ENCODE results near the gene SLC25A23.
"Not testable (repeated sequence)": the region's sequence is repeated elsewhere in the genome, so short reads cannot be mapped to it uniquely, and the experiment has no call there.

Gene SLC25A23

GRCh38 chr19:6459262-6460098 lies at the start of gene SLC25A23:
Gene SLC25A23, minus strand, starts transcription at chr19:6459792. Its CDS starts 164 bp downstream, at chr19:6459628.
- peak; percentile 83 for DNase-seq

DNA sequence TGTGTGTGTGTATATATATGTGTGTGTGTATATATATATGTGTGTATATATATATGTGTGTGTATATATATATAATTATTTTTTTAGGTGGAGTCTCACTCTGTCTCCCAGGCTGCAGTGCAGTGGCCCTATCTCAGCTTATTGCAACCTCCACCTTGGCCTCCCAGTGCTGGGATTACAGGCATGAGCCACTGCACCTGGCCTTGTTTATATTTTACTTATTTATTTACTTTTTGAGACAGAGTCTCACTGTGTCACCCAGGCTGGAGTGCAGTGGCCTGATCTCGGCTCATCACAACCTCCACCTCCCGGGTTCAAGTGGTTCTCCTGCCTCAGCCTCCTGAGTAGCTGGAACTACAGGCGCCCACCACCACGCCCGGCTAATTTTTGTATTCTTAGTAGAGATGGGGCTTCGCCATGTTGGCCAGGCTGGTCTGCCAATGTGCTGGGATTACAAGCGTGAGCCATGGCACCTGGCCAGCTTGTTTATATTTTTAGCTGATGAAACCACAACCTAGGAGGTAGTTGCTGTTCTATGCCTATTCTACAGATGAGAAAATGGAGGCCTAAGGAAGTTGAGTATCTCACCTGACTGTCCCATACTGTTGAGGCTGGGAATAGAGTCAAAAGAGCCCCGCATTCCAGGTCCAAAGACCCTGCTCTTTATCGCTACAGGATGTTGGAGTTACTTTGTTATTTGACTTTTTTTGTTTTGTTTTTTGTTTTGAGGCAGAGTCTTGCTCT lies 48.6 kb upstream of the SLC25A23 start:
- DNase-seq, result not testable (repeated sequence)

- DNase-seq, result no peak
Measured at GRCh38 chr19:6503407-6504201, 44.0 kb upstream of the SLC25A23 start.

DNA sequence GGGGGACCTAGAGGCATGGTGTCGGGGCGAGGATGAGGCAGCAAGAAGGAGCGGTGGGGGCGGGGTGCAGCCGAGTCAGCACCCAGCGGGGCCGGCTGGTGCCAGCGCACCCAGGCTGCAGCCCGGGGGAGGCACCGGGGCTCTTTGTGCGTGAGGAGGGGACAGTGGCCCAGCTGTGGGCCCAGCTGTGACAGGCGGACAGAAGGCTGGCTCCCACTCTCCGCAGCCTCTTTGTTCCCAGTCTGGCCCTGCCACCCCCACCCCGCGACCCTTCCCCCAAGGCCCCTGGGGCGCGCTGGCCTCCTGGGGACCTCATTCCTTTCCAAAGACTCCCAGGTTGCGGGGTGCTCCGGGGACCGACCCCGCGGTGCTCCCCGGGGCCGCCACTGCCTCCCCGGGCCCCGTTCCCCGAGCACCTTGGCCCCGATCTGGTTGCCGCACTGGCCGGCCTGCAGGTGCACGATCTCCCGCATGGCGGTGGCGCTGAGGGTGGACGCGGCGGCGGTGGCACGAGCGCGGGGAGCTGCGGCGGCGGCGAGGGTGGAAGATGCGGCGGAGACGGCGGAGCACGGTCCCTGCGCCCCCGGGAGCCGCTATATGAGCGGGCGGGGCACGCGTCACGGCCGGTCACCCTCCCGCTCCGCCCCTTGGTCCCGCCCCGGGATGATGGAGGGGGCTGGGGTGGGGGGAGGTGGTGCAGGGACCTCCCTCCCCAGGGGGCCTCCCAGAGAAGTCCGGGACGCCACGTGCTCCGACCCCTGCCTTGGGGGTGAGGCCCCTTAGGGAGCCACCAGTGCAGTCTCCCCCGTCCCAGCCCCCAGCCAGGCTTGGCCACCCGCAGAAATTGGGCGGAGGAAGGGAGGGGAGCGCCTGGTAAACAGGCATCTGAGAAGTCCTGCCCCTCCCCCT lies 42.4 kb upstream of the SLC25A23 start, which contains the start of gene TUBB4A:
Gene TUBB4A (minus strand): TSS at position 570 of the 909 bp plus-strand sequence. CDS start 97 bp downstream, at position 473.
- DNase-seq, result peak; percentile 76

DNA sequence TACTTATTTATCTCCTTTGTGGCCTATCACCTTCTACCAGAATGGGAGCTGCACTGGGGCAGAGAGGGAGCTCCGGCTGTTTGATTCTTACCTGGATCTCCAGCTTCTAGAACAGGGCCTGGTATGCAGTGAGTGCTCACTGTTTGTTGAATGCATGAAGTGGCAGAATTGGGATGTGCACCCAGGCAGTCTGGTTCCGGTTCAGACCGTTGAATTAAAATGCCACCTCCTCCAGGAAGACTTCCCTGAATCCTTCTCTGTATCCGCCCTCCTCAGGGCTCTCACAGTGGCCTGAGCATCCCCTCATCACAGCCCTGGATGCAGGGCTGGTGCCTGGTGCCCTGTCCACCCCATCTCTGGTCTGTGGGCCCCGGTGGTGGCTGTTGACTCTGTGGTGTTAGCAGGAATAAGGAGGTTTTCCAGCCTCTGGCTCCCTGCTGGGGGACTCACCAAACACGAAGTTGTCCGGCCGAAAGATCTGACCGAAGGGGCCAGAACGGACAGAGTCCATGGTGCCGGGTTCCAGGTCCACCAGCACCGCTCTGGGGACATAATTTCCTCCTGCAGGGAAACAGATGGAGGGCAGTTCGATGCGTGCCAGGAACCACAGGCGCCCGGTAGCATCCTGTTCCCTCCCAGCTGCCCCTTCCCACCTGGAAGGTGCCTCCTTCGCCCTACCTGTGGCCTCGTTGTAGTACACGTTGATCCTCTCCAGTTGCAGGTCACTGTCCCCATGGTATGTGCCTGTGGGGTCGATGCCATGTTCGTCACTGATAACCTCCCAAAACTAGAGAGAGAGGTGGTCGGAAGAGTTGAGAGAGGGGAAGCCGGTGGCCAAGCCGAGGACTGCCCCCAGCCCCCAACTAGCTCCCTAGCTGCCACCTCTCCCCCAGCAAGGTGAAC lies 41.5 kb upstream of the SLC25A23 start:
- DNase-seq, result no peak

GRCh38 chr19:6499052-6499790 lies 39.6 kb upstream of the SLC25A23 start:
- no peak for DNase-seq

DNA sequence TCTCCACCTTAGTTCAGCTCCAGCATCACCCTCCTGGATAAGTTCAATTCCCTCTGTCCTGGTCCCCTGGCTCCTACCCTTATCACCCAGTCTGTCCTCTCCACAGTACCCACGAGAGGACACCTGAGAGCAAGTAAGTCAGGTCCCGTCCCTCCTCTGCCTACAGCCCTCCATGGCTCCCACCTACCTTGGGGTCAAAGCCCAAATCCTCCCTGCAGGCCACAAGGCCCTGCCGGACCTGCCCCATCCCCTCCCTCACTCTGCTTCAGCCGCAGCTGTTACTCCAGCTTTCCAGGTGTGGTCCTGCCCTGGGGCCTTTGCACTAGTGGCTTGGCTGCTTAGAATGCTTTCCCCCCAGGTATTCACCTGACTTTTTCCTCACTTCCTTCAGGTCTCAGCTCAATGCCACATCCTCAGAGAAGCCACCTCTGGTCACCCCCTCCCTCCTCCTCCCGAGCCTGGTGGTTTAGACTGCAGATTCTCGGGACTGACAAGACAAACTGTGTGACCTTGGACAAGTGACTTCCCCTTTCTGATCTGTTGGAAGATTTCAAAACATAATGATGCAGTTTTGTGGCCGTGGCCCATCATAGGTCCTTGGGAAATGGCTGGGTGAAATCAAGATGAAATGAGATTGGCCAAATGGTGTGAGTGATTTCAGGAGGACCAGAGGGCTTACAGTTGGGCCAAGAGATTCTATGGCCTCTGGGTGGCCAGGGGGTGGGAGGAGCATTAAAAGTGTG lies 38.9 kb upstream of the SLC25A23 start:
- DNase-seq, result no peak

- no peak for DNase-seq
Measured at GRCh38 chr19:6495947-6496346, 36.4 kb upstream of the SLC25A23 start.

DNA sequence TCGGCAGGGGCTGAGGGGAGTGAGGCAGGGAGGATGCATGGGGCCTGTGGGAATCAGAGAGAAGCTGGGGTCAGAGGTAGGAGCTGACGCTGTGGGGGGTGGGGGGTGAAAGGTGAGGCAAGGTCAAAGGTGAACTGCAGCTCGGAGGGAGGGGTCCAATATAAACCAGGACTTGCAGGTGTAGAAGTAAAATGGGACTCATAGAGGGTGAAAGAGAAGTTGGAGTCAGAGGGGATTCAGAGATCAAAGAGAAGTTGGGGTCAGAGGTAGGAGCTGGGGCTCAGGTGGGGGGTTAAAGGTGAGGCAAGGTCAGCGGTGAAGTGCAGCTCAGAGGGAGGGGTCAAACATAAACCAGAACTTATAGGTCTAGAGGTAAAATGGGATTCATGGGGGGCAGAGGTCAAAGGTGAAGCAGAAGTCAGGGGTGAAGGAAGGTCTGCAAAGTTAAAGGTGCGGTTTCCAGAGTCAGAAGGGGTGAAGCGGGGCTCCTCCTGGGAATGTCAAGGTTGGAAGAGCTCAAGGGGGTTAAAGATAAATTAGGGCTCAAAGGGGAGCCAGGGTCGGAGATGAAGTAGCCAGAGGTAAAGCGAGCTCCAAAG lies 34.9 kb upstream of the SLC25A23 start:
- DNase-seq, result no peak

GRCh38 chr19:6491802-6492592 lies 32.4 kb upstream of the SLC25A23 start:
- DNase-seq, result no peak

DNA sequence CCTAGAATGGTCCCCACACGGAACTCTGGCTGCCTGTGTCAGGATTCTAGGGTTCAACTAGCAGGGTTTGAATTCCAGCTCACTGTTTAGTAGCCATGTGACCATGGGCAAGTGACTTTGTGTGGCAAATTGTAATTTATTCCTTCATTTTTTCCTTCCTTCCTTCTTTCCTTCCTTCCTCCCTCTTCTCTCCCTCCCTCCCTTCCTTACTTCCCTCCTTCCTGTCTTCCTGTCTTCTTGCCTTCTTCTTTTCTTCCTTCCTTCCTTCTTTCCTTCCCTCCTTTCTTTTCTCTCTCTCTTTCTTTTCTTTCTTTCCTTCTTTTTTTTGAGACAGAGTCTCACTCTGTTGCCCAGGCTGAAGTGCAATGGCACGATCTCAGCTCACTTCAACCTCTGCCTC lies 30.5 kb upstream of the SLC25A23 start:
- DNase-seq, result no peak

DNA sequence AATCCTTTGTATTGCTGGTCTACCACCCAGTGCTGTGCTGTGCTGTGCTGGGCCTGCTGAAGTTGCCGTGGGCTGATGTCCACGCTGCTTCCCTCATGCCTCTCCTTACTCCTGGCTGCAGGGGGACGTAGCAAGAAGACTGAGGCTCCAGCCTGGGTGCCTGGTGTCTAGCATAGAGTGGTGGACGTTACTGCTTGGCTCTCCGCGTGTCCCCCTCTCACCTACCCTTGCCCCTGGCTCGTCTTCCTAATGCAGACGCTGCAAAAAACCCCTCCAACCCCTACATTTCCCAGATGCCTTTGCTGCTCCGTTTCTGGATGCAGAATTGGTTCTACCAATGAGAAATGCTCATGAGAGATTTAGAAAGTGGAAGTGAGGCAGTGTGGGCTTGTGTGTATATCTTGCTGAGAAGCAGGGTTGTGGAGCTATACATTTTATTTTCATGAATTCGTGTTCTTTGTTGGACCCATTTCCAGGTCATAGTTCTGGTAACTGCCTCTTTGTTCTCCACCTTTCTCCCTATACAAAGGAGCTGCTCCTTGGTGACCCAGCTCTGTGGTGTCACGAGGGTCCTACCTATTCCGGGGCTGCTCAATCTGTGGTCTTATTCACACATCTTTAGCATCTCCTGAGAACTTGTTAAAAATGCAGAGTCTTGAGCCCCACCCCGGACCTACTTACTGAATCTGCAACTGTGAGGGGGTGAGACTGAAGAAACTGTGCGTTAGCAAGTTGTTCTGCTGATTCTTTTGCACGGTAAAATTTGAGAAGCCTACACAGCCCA lies 29.9 kb upstream of the SLC25A23 start:
- DNase-seq, result no peak

DNA sequence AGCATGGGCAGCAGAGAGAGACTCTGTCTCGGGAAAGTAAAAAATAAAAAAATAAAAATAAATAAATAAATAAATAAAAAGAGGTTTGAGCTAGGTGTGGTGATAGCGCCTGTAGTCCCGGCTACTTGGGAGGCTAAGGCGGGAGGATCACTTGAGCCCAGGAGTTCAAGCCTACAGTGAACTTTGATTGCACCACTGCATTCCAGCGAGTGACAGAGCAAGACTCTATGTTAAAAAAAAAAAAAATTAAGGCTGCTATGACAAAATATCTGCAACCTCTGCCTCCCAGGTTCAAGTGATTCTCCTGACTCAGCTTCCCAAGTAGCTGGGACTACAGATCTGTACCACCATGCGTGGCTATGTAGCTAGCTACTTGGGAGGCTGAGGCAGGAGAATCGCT lies 25.2 kb upstream of the SLC25A23 start:
- no peak for DNase-seq

GRCh38 chr19:6484230-6484629 lies 24.6 kb upstream of the SLC25A23 start:
- DNase-seq, result no peak

DNA sequence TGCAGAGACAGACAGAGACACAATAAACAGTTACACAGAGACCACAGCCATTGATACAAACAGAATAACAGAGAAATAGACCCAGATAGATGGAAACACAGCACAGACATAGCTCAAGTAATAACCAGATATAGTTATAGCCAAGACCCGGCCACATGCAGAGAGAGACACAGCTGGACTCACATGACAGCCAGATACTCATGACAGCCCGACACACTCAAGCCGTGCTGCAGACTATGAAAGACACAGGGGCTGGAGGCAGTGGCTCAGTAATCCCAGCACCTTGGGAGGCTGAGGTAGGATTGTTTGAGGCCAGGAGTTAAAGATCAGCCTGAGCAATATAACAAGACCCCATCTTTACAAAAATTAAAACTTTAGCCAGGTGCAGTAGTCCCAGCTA lies 23.6 kb upstream of the SLC25A23 start:
- no peak for DNase-seq

- no peak for DNase-seq
Measured at GRCh38 chr19:6482343-6482686, 22.7 kb upstream of the SLC25A23 start.

DNA sequence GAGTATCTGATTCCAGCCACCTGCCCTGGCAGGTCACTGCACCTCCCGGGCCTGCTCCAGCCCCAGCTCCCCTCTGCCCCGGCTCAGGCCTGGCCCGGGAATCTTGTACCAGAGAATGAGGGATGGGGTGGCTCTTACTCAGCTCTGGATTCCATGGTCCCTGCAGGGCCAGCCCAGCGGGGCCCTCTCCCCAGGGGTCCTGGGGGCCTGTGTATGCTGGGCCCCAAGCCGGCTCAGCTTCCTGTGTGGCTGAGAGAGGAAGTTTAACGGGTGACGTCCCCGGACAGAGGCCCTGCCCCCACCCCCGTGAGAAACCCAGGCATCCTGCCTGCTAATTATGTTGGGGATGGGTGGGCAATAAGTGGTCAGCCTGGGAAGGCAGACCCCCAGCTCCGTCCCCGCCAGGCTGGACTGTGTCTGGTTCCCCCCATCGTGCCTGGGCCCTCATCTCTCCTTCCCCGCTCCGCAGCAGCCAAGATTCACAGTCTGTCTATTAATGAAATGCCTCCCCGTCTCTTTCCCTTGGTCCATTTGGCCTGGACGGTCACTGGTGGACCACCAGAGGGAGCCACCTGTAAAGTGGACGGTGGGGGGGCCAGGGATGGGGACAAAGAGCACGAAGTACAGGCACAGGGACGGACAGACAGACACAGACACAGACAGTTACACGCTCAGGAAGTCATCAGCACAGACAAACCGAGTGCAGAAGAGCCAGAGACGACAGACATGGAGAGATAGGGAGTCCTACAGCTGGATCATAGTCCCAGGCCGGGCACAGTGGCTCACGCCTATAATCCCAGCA lies 22.1 kb upstream of the SLC25A23 start, which contains the start of gene DENND1C:
Gene DENND1C (minus strand): TSS at position 247 of the 802 bp plus-strand sequence. CDS start 92 bp downstream, at position 155.
- peak; percentile 87 for DNase-seq

Measured in activated effector memory CD4-positive, alpha-beta T cell treated with anti-CD3 and anti-CD28 coated beads, Interleukin-2, amount 50 U/mL, for 16 hours (primary cell).